LNCaP clone FGC (cell line): ENCODE measurements around the gene TIAL1.

Experiments used
- DNase-seq: peaks from one replicate; pipeline ENCODE4 v3.0.0-alpha.2; 2011; ENCODE audit warnings: low read depth
- H3K4me3 ChIP-seq: 2 replicates; pipeline ENCODE4 v1.5.1; 2011; ENCODE audit warnings: mild to moderate bottlenecking, low read depth, low read length, control low read depth
- CTCF ChIP-seq: IDR thresholded peaks from 2 replicates; pipeline ENCODE4 v1.5.1; 2012; ENCODE audit warnings: mild to moderate bottlenecking; ENCODE audit not compliant: control insufficient read depth, insufficient read depth; ENCODE audit errors: extremely low read depth

TIAL1 gene

GRCh38 chr10:119640384-119640783, 43.6 kb upstream of the TIAL1 start:
- DNase-seq, result no peak
- no peak overlapping the region for H3K4me3 ChIP-seq
- no peak for TF ChIP-seq CTCF

GRCh38 chr10:119638982-119639381, 42.2 kb upstream of the TIAL1 start:
- no peak overlapping the region for H3K4me3 ChIP-seq
- no peak for TF ChIP-seq CTCF
- DNase-seq, result no peak

GRCh38 chr10:119637631-119638030, 40.9 kb upstream of the TIAL1 start:
- TF ChIP-seq CTCF, result no peak
- no peak for DNase-seq
- H3K4me3 ChIP-seq, result no peak overlapping the region

- H3K4me3 ChIP-seq, result no peak overlapping the region
- TF ChIP-seq CTCF, result no peak
- DNase-seq, result no peak
Measured at GRCh38 chr10:119634219-119634544, 37.4 kb upstream of the TIAL1 start.

GRCh38 chr10:119633538-119634218, 36.9 kb upstream of the TIAL1 start:
- DNase-seq, result no peak
- H3K4me3 ChIP-seq, result no peak overlapping the region
- no peak for TF ChIP-seq CTCF

GRCh38 chr10:119630300-119630699, 33.5 kb upstream of the TIAL1 start:
- H3K4me3 ChIP-seq, result no peak overlapping the region
- TF ChIP-seq CTCF, result no peak
- no peak for DNase-seq

GRCh38 chr10:119625570-119626280, 29.0 kb upstream of the TIAL1 start:
- no peak for TF ChIP-seq CTCF
- H3K4me3 ChIP-seq, result no peak overlapping the region
- DNase-seq, result no peak
